Skeletal muscle satellite cell (primary cell): ENCODE data around the gene EIF4A3. TPM values are rescaled to one million over a fixed set of nuclear protein-coding genes. Genes with fewer than 3 reads are reported as not detected.

ENCODE experiments used
- H3K27me3 ChIP-seq: 2 replicates; pipeline ENCODE4 v1.7.0; 2013; ENCODE audit warnings: low read length; ENCODE audit not compliant: control insufficient read depth, insufficient read depth
- H3K36me3 ChIP-seq: 2 replicates; pipeline ENCODE4 v1.7.0; 2013; ENCODE audit warnings: mild to moderate bottlenecking, control low read depth, low read length; ENCODE audit not compliant: insufficient read depth
- H3K4me1 ChIP-seq: 2 replicates; pipeline ENCODE4 v1.7.0; 2013; ENCODE audit warnings: low read length; ENCODE audit not compliant: control insufficient read depth, insufficient read depth
- H3K4me2 ChIP-seq: 2 replicates; pipeline ENCODE4 v1.7.0; 2013; ENCODE audit warnings: mild to moderate bottlenecking, low read length
- H3K4me3 ChIP-seq: 2 replicates; pipeline ENCODE4 v1.7.0; 2013; ENCODE audit warnings: low read length
- H3K9ac ChIP-seq: 2 replicates; pipeline ENCODE4 v1.7.0; 2013; ENCODE audit warnings: mild to moderate bottlenecking, low read depth, low read length, moderate library complexity
- H3K9me3 ChIP-seq: replicated peaks from 2 replicates; pipeline ENCODE4 v1.7.0; 2013; ENCODE audit warnings: mild to moderate bottlenecking, control low read depth, low read length
- total RNA-seq: library from RNA; depleted of rRNA; stranded (reverse); fragments of >200 nt; gene quantifications from 2 replicates; pipeline ENCODE4 v1.2.3, GENCODE V29; 2012; rRNA removed

The EIF4A3 gene
- total RNA-seq, result 88.7 and 113 TPM in 2 replicates

DNA sequence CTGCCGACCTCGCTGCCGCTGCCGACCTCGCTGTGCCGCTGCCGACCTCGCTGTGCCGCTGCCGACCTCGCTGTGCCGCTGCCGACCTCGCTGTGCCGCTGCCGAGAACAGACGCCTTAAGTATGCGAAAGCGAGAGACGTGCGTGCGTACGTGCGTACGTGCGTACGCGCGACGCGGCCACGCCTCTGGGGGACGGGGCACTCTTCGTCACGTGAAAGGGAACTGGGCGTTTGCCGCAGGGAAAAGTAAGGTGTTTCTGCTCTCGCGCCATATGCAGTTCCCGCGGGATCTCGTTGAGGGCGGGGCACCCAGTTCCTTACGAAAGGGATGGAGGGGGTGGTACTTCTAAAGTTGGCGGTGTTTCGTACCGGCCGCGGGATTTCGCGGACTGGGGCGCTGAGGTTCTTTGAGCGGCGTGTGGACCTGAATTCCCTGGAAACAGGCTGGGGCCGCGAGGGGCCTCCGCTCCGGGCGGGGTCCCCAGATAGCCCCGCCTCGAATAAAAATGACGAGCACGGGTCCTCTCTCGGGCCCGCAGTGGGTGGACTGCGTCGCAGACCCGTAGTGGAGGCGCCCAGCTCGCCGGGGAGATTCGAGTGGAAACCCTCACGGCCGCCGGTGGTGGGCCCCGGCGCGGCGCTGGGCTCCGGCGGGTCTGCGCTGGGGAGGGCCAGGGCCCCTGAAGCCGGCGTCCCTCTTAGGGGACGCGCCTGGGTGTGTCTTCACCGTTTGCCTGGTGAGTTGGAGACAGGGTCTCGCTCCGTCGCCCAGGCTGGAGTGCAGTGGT lies at the start of gene EIF4A3:
Gene EIF4A3, minus strand, starts transcription at position 94 of the 788 bp plus-strand sequence. CDS start 167 bp downstream, outside the sequence.
- peaks cover 27% of the 10 kb centered on the region for H3K4me1 ChIP-seq
- no peaks in the 10 kb centered on the region for H3K27me3 ChIP-seq
- peak within 1 kb of the TSS; percentile 91 for H3K4me2 ChIP-seq
- peak within 1 kb of the TSS; percentile 98 for H3K9ac ChIP-seq
- H3K36me3 ChIP-seq, result peaks cover 22% of the 10 kb centered on the region
- no peaks in the 10 kb centered on the region for H3K9me3 ChIP-seq
- peak within 1 kb of the TSS; percentile 91 for H3K4me3 ChIP-seq

DNA sequence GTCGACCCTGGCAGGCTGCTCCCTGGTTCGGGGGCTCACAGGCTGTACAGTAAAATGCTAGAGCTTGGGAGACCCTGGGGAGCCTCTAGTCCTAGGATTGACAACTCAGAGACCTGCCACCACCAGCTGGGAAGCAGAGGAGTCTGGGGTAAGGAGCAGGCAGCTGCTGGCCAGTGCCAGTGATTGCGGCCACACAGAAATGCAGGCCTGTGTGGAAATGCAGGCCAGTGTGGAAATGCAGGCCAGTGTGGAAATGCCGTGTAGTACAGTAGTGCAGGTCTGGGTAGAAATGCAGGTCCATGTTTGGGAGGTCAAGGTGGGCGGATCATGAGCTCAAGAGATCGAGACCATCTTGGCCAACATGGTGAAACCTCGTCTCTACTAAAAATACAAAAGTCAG lies 49.7 kb upstream of the EIF4A3 start:
- H3K4me2 ChIP-seq, result no peak overlapping the region
- H3K9ac ChIP-seq, result no peak overlapping the region
- peaks cover 13% of the 10 kb centered on the region for H3K27me3 ChIP-seq
- H3K36me3 ChIP-seq, result no peaks in the 10 kb centered on the region
- no peak overlapping the region for H3K4me3 ChIP-seq
- H3K9me3 ChIP-seq, result no peaks in the 10 kb centered on the region
- peaks cover 8% of the 10 kb centered on the region for H3K4me1 ChIP-seq

DNA sequence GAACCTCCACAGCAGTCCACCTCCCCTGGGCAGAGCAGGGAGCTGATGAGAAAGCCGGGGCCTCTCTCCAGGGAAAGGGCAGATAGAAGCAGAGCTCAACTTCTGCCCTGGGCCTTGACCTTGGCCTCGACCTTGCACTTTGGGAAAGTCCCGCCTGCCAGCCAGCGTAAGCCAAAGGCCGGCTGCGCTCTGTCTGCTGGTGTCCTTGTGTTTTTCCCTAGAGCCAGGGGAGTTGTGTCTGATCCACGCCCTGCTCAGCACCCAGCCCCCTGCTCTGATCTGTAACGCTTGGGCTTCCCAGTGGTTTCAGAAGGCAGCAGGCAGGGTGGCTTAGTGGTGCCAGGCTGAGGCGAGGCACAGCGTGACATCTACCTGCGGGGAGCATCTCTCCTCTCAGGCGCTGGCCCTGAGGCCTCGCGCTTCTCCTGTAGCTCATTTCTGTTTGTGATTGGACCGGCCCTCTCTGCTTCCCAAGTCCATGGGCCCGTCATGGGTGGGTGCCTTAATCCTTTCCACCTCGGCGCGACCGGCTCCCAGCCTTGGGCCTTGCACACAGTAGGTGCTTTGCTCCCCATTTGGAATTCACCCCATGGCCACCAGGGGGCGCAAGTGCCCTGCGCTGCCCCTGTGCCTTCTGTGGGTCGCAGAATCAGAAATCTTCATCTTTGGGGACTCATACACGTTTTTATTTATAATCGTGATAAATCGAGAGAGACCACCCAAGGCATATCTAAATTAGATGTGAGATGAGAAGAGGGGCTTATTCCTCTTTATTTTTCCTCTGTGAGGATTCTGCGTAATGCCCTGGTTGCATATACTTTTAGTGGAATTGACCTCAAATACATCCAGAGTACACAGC lies 49.0 kb upstream of the EIF4A3 start:
- Histone ChIP-seq H3K4me3 (no peak overlapping the region), H3K4me1 (peaks cover 8% of the 10 kb centered on the region), H3K27me3 (peaks cover 18% of the 10 kb centered on the region), H3K36me3 (no peaks in the 10 kb centered on the region), H3K4me2 (no peak overlapping the region), H3K9me3 (no peaks in the 10 kb centered on the region), H3K9ac (no peak overlapping the region)

DNA sequence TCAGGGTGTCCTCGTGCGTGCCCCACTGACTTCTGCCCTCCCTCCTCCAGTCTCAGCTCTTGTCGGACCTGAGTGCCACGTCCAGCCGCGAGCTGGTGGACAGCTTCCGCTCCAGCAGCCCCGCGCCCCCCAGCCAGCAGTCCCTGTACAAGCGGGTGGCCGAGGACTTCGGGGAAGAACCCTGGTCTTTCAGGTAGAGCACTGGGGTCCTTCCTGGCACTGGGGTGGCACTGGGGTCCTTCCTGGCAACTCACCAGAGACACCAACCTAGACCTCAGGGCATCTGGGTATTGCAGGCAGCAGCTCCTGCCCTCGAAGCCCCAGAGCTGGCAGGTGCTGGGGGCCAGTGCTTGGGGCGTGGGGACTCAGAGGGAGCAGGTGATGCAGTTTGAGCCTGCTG lies 48.2 kb upstream of the EIF4A3 start:
- Histone ChIP-seq H3K9ac (no peak overlapping the region), H3K36me3 (no peaks in the 10 kb centered on the region), H3K9me3 (no peaks in the 10 kb centered on the region), H3K4me2 (no peak overlapping the region), H3K4me3 (no peak overlapping the region), H3K27me3 (peaks cover 18% of the 10 kb centered on the region), H3K4me1 (peaks cover 8% of the 10 kb centered on the region)

DNA sequence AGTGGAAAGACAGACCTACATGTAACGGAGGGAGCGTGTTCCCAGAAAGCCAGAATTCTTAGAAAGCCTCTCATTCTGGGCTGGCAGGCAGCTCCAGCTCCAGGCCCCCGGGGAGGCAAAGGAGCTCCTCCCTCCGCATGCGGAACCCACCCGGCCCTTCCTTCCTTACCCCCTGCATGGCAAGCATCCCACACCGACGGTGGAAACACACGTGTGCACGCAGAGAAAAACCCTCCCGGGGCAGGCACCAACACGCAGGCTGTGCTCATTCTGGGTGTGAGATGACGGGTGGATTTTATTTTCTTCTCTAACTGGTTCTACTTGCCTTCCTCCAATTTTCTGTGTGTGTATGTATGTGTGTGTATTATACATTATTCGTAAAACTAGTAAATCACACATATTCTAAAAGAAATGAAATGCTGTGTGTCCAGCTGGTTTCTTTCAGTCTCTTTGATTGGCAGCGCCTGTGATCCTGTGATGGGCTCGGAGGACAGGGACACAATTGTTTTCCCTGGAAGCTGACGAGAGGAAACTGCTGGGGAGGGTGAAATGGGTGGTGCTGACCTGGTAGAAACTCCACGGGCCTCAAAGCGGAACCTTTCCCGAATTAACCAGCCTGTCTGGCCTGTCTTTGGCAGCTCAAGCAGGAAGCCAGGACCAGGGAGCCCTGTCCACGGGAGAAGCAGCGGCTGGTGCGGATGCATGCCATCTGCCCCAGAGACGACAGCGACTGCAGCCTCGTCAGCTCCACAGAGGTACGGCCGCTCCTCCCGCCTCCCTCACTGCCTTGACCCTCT lies 45.1 kb upstream of the EIF4A3 start:
- Histone ChIP-seq H3K4me1 (peaks cover 17% of the 10 kb centered on the region), H3K9me3 (no peaks in the 10 kb centered on the region), H3K4me2 (peak overlapping the region; percentile 66), H3K4me3 (no peak overlapping the region), H3K27me3 (peaks cover 18% of the 10 kb centered on the region), H3K9ac (no peak overlapping the region), H3K36me3 (no peaks in the 10 kb centered on the region)

DNA sequence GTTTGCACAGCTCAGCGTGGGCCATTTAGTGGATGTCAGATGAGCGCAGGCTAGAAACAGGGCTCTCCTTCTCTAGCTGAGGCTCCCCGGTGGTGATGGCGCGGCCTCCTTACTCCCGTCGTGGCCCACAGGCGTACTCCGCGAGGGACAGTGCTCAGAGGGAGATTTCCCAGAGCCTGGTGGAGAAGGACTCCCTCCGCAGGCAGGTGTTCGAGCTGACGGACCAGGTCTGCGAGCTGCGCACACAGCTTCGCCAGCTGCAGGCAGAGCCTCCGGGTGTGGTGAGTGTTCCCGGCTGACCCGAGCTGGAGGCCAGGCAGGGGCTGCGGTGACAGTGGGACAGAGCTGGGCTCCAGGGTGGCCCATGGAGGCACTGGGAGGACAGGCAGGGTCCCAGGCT lies 44.3 kb upstream of the EIF4A3 start:
- H3K9ac ChIP-seq, result no peak overlapping the region
- no peak overlapping the region for H3K4me2 ChIP-seq
- H3K4me3 ChIP-seq, result no peak overlapping the region
- peaks cover 20% of the 10 kb centered on the region for H3K4me1 ChIP-seq
- peaks cover 18% of the 10 kb centered on the region for H3K27me3 ChIP-seq
- H3K9me3 ChIP-seq, result no peaks in the 10 kb centered on the region
- H3K36me3 ChIP-seq, result no peaks in the 10 kb centered on the region

DNA sequence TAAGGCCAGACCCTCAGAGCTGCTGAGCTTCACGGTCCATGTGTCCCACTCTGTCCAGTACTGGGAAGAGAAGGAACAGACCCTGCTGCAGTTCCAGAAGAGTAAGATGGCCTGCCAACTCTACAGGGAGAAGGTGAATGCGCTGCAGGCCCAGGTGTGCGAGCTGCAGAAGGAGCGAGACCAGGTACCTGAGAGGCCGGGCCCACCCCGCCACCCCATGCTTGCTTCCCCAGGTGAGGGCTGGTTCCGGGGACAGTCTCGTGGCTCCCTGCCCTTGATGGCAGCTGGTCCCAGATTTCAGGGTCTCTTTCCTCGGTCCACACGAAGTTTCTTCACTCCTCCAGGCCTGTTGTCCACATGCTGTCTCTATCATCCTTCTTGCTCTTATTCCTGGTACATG lies 43.8 kb upstream of the EIF4A3 start:
- Histone ChIP-seq H3K9me3 (no peaks in the 10 kb centered on the region), H3K27me3 (peaks cover 18% of the 10 kb centered on the region), H3K9ac (no peak overlapping the region), H3K36me3 (no peaks in the 10 kb centered on the region), H3K4me1 (peaks cover 20% of the 10 kb centered on the region), H3K4me2 (no peak overlapping the region), H3K4me3 (no peak overlapping the region)

DNA sequence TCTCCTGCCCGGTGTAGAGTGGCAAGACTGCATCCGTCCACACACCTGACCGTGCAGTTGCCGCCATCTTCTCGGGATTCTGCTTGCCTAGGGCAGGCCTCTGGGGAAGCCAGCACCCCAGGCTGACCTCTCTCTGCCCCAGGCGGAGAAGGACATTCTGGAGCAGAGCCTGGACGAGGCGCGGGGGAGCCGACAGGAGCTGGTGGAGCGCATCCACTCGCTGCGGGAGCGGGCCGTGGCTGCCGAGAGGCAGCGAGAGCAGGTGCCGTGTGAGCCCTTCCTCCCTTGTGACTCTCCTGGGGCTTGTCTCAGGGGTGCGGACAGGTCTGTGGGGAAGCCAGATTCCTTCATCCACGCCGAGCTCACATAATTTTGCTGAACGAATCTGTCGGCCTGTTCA lies 42.7 kb upstream of the EIF4A3 start:
- Histone ChIP-seq H3K27me3 (peaks cover 18% of the 10 kb centered on the region), H3K4me1 (peaks cover 20% of the 10 kb centered on the region), H3K9ac (no peak overlapping the region), H3K36me3 (no peaks in the 10 kb centered on the region), H3K9me3 (no peaks in the 10 kb centered on the region), H3K4me2 (no peak overlapping the region), H3K4me3 (no peak overlapping the region)

DNA sequence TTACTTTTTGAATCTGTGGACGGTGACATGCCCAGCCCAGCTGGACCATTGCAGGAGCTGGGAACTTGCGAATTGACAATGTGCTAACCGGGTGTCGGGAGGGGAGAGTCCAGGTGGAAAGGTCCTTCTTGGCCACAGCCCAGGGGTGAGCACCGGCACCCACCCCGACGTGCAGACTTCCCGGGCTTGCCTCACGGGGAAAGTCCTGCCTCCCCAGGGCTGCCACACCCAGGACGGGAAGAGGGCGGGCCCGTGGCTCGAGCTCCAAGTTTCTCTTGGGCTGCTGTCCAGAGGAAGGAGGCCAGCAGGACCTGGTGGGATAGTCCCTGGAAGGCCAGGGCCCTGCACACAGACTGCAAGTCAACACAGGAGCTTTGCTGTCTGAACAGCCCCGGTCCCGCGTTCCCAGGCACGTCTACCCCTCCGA lies 40.6 kb upstream of the EIF4A3 start:
- Histone ChIP-seq H3K4me1 (peaks cover 20% of the 10 kb centered on the region), H3K9me3 (no peaks in the 10 kb centered on the region), H3K27me3 (peaks cover 18% of the 10 kb centered on the region), H3K36me3 (no peaks in the 10 kb centered on the region), H3K4me2 (peak overlapping the region; percentile 75), H3K9ac (no peak overlapping the region), H3K4me3 (peak overlapping the region; percentile 40)

DNA sequence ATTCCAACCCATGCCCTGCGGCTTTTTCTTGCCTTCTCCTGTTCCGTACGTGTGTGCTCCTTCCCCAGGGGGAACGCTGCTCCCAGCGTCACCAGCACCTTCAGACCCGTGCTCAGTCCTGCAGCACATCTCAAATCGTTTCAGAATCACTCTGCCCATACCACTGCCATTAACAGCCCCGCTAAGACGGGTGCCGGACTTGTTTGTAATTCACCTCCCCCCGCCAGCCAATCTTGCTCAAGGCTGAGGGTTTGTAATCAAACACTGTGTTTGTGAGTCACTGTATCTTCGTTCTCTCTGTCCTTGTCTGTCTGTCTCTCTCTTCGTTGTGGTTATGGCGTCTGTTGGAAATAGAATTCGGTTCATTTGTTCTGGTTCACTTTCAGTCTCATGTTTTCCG lies 40.2 kb upstream of the EIF4A3 start:
- no peaks in the 10 kb centered on the region for H3K36me3 ChIP-seq
- H3K27me3 ChIP-seq, result peaks cover 19% of the 10 kb centered on the region
- no peaks in the 10 kb centered on the region for H3K9me3 ChIP-seq
- peak overlapping the region; percentile 75 for H3K4me2 ChIP-seq
- peaks cover 15% of the 10 kb centered on the region for H3K4me1 ChIP-seq
- H3K4me3 ChIP-seq, result peak overlapping the region; percentile 40
- H3K9ac ChIP-seq, result no peak overlapping the region

DNA sequence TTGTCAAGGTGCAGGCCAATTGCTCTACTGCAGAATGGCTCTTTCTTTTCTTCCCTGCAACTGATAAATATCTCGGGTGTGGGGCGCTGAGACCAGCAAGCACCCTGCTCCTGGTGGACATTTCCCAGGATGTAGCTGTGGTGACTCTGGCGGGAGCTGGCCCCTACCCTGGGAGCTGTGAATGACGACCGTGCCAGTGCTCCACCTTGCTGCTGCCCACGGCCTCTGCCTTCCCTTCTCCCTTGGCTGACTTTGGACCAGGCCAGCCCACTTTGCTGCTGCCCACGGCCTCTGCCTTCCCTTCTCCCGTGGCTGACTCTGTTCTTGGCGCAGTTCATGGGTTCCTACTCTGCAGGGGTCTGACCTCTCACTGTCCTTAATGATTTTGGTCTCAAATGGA lies 39.0 kb upstream of the EIF4A3 start:
- H3K4me2 ChIP-seq, result no peak overlapping the region
- no peaks in the 10 kb centered on the region for H3K36me3 ChIP-seq
- no peak overlapping the region for H3K9ac ChIP-seq
- H3K4me3 ChIP-seq, result no peak overlapping the region
- peaks cover 12% of the 10 kb centered on the region for H3K4me1 ChIP-seq
- peaks cover 9% of the 10 kb centered on the region for H3K27me3 ChIP-seq
- H3K9me3 ChIP-seq, result no peaks in the 10 kb centered on the region
